Chondrocyte (in vitro differentiated cells): ENCODE results near the gene DDAH1. TPM values are rescaled to one million over a fixed set of nuclear protein-coding genes. Genes with fewer than 3 reads are reported as not detected.
A peak's percentile ranks its signal among the peaks of the same experiment; 100 is the strongest.

Source experiments
- DNase-seq: peaks from one replicate; pipeline ENCODE4 v3.0.0; 2021; ENCODE audit warnings: mixed read lengths, low spot score
- H3K27ac Mint-ChIP-seq: one replicate; pipeline ENCODE4 v1.8.0; 2021; ENCODE audit warnings: mild to moderate bottlenecking, moderate library complexity, mixed read lengths; ENCODE audit not compliant: unreplicated experiment
- H3K27me3 Mint-ChIP-seq: 2 replicates; pipeline ENCODE4 v1.8.0; 2021; ENCODE audit warnings: low read depth, mixed read lengths
- H3K36me3 Mint-ChIP-seq: 2 replicates; pipeline ENCODE4 v1.8.0; 2021; ENCODE audit warnings: low read depth, mixed read lengths
- H3K4me1 Mint-ChIP-seq: 2 replicates; pipeline ENCODE4 v1.8.0; 2021; ENCODE audit warnings: low read depth, mild to moderate bottlenecking, mixed read lengths
- H3K4me3 Mint-ChIP-seq: one replicate; pipeline ENCODE4 v1.8.0; 2021; ENCODE audit warnings: mild to moderate bottlenecking, moderate library complexity, mixed read lengths; ENCODE audit not compliant: unreplicated experiment
- H3K9me3 Mint-ChIP-seq: 2 replicates; pipeline ENCODE4 v1.8.0; 2021; ENCODE audit warnings: low read depth, mixed read lengths
- CTCF ChIP-seq: fragments of 200-600 bp; sonication (generic); IDR thresholded peaks from 2 replicates; pipeline ENCODE4 v1.5.0; 2021; ENCODE audit warnings: antibody characterized with exemption, mild to moderate bottlenecking, moderate library complexity
- total RNA-seq: library from RNA; stranded (reverse); gene quantifications from 3 replicates; pipeline ENCODE4 v1.2.1, GENCODE V29; 2021

Gene DDAH1
- total RNA-seq, 1 donor from 2014 or later = 91.8 TPM

- H3K4me3 Mint-ChIP-seq = peak overlapping the region; percentile 39
These were observed 186.1 kb downstream of the DDAH1 start for GRCh38 chr1:85278853-85279314.

GRCh38 chr1:85277802-85278201 lies 187.2 kb downstream of the DDAH1 start:
- Mint-ChIP-seq H3K4me1 (peaks cover 51% of the 10 kb centered on the region), H3K9me3 (no peaks in the 10 kb centered on the region), H3K27me3 (no peaks in the 10 kb centered on the region), H3K36me3 (peaks cover 5% of the 10 kb centered on the region), H3K27ac (peak overlapping the region; percentile 95), H3K4me3 (no peak overlapping the region)
- no peak for DNase-seq
- no peak for TF ChIP-seq CTCF

More at GRCh38 chr1:85278853-85279314, 186.1 kb downstream of the DDAH1 start:
- H3K9me3 Mint-ChIP-seq = no peaks in the 10 kb centered on the region
- no peak for TF ChIP-seq CTCF
- no peak for DNase-seq
- no peaks in the 10 kb centered on the region for H3K36me3 Mint-ChIP-seq
- no peaks in the 10 kb centered on the region for H3K27me3 Mint-ChIP-seq
- H3K4me1 Mint-ChIP-seq = peaks cover 40% of the 10 kb centered on the region
- peak overlapping the region; percentile 91 for H3K27ac Mint-ChIP-seq

- H3K27me3 Mint-ChIP-seq = no peaks in the 10 kb centered on the region
- no peak for DNase-seq
- peaks cover 52% of the 10 kb centered on the region for H3K4me1 Mint-ChIP-seq
- H3K27ac Mint-ChIP-seq = peak overlapping the region; percentile 95
- no peaks in the 10 kb centered on the region for H3K9me3 Mint-ChIP-seq
- peak overlapping the region; percentile 81 for H3K4me3 Mint-ChIP-seq
- TF ChIP-seq CTCF = no peak
- peaks cover 6% of the 10 kb centered on the region for H3K36me3 Mint-ChIP-seq
These were observed 187.8 kb downstream of the DDAH1 start for GRCh38 chr1:85276978-85277639.

- peak; percentile 100 for DNase-seq
- Mint-ChIP-seq H3K36me3 (peaks cover 6% of the 10 kb centered on the region), H3K4me1 (peaks cover 52% of the 10 kb centered on the region), H3K9me3 (no peaks in the 10 kb centered on the region), H3K4me3 (peak within 1 kb of the TSS; percentile 81), H3K27ac (peak within 1 kb of the TSS; percentile 95), H3K27me3 (no peaks in the 10 kb centered on the region)
- no peak for TF ChIP-seq CTCF
These were observed 188.6 kb downstream of the DDAH1 start, which contains the start of gene BCL10 for GRCh38 chr1:85276215-85276977. BCL10 (minus strand) TSS chr1:85276632; CDS start chr1:85276352, 280 bp downstream.

- Mint-ChIP-seq H3K27ac (peak overlapping the region; percentile 95), H3K4me1 (peaks cover 52% of the 10 kb centered on the region), H3K36me3 (peaks cover 7% of the 10 kb centered on the region), H3K9me3 (no peaks in the 10 kb centered on the region), H3K27me3 (no peaks in the 10 kb centered on the region), H3K4me3 (peak overlapping the region; percentile 81)
- no peak for DNase-seq
- TF ChIP-seq CTCF = no peak
These were observed 189.2 kb downstream of the DDAH1 start for GRCh38 chr1:85275701-85276214.
